AG10803 (cell line): ENCODE measurements around the gene RAB31.

Source experiments
- DNase-seq: peaks from one replicate; pipeline ENCODE4 v3.0.0; 2010; ENCODE audit warnings: low read depth
- H3K4me3 ChIP-seq: 2 replicates; pipeline ENCODE4 v1.5.1; 2011; ENCODE audit warnings: mild to moderate bottlenecking, low read length, control low read depth
- TF ChIP-seq, protein P1 (sequence below): conservative IDR thresholded peaks from 2 replicates; pipeline ENCODE4 v1.5.1; 2011; ENCODE audit warnings: mild to moderate bottlenecking, low read length, control low read depth, inconsistent platforms

RAB31 gene

DNA sequence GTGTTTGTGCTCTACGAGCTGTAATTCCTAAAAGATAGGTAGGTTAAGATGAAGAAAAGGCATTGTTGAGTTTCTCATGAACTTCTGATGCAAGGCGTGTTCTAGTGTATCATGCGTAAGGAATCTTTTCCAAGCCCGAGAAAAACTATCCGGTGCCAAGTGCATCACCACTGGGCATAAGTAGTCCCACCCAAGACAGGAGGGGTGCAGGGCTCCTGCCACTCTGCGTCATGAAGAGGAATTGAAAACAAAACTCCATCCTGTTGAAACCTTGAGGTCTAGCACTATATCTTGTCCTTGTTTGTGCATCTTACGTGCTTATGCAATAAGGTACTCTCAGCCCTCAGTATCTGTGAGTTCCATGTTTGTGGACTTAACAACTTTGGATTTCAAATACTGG is 45.7 kb downstream of the RAB31 start:
- TF ChIP-seq, protein P1, sequence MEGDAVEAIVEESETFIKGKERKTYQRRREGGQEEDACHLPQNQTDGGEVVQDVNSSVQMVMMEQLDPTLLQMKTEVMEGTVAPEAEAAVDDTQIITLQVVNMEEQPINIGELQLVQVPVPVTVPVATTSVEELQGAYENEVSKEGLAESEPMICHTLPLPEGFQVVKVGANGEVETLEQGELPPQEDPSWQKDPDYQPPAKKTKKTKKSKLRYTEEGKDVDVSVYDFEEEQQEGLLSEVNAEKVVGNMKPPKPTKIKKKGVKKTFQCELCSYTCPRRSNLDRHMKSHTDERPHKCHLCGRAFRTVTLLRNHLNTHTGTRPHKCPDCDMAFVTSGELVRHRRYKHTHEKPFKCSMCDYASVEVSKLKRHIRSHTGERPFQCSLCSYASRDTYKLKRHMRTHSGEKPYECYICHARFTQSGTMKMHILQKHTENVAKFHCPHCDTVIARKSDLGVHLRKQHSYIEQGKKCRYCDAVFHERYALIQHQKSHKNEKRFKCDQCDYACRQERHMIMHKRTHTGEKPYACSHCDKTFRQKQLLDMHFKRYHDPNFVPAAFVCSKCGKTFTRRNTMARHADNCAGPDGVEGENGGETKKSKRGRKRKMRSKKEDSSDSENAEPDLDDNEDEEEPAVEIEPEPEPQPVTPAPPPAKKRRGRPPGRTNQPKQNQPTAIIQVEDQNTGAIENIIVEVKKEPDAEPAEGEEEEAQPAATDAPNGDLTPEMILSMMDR: no peak
- no peak overlapping the region for H3K4me3 ChIP-seq
- DNase-seq: no peak

DNA sequence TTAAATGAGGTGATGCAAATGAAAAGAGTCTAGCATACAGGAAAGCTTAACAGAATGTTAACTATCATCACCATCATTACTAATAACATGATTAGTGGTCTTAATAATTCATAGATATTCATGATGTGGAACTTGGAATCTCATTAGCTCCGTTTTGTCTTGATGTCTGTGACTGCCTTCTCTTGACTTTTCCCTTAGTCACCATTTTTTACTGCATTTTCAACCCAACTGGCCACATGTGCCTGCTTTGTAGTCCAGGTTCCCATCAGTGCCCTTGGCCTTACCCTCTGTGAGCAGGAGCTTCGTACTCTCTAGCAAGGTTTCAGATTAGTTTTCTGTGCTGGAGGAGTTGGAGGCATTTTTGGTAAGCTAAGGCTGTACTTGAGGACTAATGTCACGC is 47.0 kb downstream of the RAB31 start:
- TF ChIP-seq, protein P1: no peak
- DNase-seq: no peak
- H3K4me3 ChIP-seq: no peak overlapping the region

DNA sequence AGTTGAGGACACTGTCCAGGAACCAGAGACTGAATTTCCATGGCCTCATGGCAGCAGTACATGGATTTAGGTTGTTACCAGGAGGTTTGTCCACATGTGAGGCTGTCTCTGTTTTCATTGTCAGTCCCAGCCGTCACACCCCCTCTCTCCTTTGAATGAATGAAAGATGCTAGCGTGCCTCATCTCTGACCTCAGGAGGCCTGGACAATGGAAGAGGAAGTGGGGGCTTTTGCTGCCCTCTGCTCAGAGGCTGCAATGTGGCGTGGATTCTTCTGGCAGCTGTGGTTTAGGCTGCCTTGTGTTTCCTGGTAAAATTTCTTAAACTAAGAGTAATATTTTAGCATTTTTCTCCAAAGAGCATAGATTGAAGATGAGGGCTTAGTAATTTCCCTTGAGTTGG is 47.5 kb downstream of the RAB31 start:
- DNase-seq: no peak
- TF ChIP-seq, protein P1: no peak
- no peak overlapping the region for H3K4me3 ChIP-seq

DNA sequence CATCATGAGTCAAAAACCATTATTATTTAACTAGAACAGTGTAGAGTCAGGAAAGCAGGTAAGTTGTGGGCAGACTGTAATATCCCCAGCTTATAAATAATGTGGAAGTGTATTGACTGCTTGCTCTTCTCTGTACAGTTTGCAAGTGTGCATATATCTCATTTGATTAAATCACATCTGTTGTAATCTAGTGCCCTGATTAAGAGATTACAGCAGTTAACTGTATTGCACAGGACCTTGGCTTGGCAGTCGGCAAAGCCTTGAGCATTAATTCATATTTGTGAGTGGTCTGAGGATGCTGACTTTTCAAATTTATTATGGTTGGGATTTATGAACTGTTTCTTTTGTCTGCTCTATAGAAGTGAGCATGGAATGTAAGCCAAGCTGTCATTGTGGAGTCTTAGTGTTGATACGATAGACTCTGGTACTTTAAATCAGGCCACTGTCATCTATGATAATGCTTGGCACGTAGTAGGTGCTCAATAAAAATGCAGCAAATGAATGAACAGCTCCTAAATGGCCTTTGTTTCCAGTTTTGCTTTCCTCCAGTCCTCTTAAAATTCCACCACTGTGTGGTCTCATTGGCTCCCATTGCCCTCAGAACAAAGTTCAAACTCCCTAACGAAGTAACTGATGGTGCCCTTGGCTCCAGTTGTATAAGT is 48.3 kb downstream of the RAB31 start:
- TF ChIP-seq, protein P1: no peak
- H3K4me3 ChIP-seq: no peak overlapping the region
- no peak for DNase-seq

DNA sequence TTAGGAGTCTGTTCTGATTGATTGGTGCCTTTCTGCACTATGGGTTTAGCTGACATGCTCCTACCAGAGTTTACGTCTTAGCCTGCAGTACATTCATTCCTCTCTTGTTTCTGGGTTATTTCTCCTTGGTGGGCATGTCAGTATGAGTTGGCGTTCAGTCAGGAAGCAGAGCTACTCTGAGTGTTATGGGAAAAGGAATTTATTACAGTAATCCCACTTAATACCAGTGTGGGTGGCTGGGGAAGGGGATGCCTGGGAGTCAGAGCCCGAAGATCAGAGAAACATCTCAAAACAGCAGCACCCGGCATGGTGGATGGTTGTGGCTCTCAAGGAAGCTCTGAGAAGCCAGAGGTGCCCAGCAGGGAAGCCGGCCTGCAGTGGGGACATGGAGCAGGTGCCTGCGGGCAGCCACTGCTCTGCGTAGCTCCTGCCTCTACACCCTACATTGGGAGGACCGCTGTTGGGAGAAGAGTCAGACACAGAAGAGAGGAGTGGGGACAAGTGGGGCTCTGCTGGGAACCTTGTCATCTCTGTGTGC is 48.9 kb downstream of the RAB31 start:
- TF ChIP-seq, protein P1: no peak
- no peak for DNase-seq
- no peak overlapping the region for H3K4me3 ChIP-seq

DNA sequence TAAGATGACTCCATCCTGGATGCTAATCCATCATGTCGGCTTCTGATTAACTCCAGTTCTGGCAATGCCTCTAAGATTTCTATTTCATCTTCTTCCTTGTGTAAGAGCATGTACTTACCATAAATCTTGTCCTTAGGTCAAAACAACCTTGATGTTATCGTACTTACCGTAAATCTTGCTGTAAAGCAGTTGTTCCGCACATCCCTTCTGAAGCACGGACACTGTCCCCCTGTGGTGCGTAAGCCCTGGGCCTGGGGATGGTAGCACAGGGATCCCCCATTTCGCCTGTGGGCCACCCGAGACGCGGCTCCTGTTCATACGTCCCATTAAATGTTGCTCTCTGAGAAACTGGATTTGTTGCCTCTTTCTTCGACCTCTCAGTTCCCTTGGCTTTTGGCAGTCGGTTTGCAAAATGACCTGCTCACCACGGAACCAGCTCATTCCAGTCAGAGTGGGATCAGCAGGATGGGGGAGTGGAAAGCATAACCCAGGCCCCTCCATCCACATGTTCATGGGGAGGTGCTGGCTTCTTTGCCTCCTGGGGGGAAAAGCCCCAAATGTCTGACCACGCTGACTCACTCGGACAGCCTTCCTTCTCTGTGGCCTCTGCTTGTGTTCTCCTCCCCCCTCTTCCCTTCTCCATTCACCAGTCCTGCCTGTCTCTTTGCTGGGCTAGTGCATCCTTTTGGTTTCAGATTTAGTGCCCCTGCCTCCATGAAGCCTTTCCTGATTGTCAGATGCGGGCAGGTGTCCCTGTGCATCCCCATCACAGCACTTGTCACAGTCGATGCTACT is 49.9 kb downstream of the RAB31 start:
- peak; percentile 57 for DNase-seq

More for the DNA sequence above, 49.9 kb downstream of the RAB31 start:
- H3K4me3 ChIP-seq: no peak overlapping the region
- TF ChIP-seq, protein P1: no peak
